ENCODE results near the gene KRT75. TPM values are rescaled to one million over a fixed set of nuclear protein-coding genes. Genes with fewer than 3 reads are reported as not detected.

Gene KRT75
- total RNA-seq, 1 experiment from 2014 or later = not detected

- ChIA-PET CTCF (interaction anchor here (0.6 to 2.4 kb wide), 19 partner anchors 10 to 590 kb away, joined by 3 to 19 read pairs (median 3); no protein-coding TSS in a partner anchor), POLR2A (no interaction called here)
- H3K27me3 Mint-ChIP-seq (ENCODE audit: low read depth) = peaks cover 4% of the 10 kb centered on the region; the same call in 1 of the 2 replicates
- no peak overlapping the region for H3K4me3 Mint-ChIP-seq
- ATAC-seq (peak; percentile 57), DNase-seq (ENCODE audit: low spot score) (peak; percentile 70)
- TF ChIP-seq FOXP1 (CRISPR knock-in tag; IDR thresholded peaks at IDR 0.05; ENCODE audit: borderline replicate concordance) = 0 out of 2 replicates have a peak, but pooled peaks have one; percentile 11
- TF ChIP-seq ZNF263 (CRISPR knock-in tag; IDR thresholded peaks at IDR 0.05; ENCODE audit: low read depth) = peak; percentile 58; the same call in 1 of the 2 replicates
- TF ChIP-seq CTCF (IDR thresholded peaks at IDR 0.05) = 0 out of 2 replicates have a peak, but pooled peaks have one; percentile 38
- TF ChIP-seq ZNF219 (CRISPR knock-in tag; IDR thresholded peaks at IDR 0.05; ENCODE audit: borderline replicate concordance) = no peak
- no peak for TF ChIP-seq NFYB (CRISPR knock-in tag; conservative IDR thresholded peaks at IDR 0.05; ENCODE audit: low read depth)
- TF ChIP-seq CBFB (CRISPR knock-in tag; IDR thresholded peaks at IDR 0.05; ENCODE audit: low read depth) = no peak
- peaks cover 4% of the 10 kb centered on the region; the same call in 1 of the 2 replicates for H3K4me1 Mint-ChIP-seq
- H3K9me3 Mint-ChIP-seq = no peaks in the 10 kb centered on the region
- no peak overlapping the region for H3K27ac Mint-ChIP-seq
- H3K36me3 Mint-ChIP-seq = no peaks in the 10 kb centered on the region
Measured at GRCh38 chr12:52390739-52391617, 43.2 kb downstream of the KRT75 start.

GRCh38 chr12:52389313-52390207, 44.6 kb downstream of the KRT75 start:
- no peaks in the 10 kb centered on the region for H3K9me3 Mint-ChIP-seq
- no peak overlapping the region for H3K27ac Mint-ChIP-seq
- H3K36me3 Mint-ChIP-seq = no peaks in the 10 kb centered on the region
- ATAC-seq (peak; percentile 54; the same call in 1 of the 2 replicates), DNase-seq (ENCODE audit: low spot score) (no peak)
- no peaks in the 10 kb centered on the region for H3K27me3 Mint-ChIP-seq (ENCODE audit: low read depth)
- CTCF ChIA-PET = interaction anchor here (1.2 to 2.3 kb wide), 3 partner anchors 17 to 490 kb away, joined by 3 to 13 read pairs (median 4); no protein-coding TSS in a partner anchor
- TF ChIP-seq TP53 (CRISPR knock-in tag; IDR thresholded peaks at IDR 0.05) = no peak
- TF ChIP-seq JAZF1 (CRISPR knock-in tag; IDR thresholded peaks at IDR 0.05) = no peak
- no peak for TF ChIP-seq ZBTB43 (CRISPR knock-in tag; IDR thresholded peaks at IDR 0.05)
- TF ChIP-seq GTF2I (CRISPR knock-in tag; conservative IDR thresholded peaks at IDR 0.05) = no peak
- H3K4me1 Mint-ChIP-seq = peaks cover 4% of the 10 kb centered on the region; the same call in 1 of the 2 replicates
- no peak overlapping the region for H3K4me3 Mint-ChIP-seq
- POLR2A ChIA-PET = no interaction called here

- no peaks in the 10 kb centered on the region for H3K27me3 Mint-ChIP-seq (ENCODE audit: low read depth)
- no peaks in the 10 kb centered on the region for H3K9me3 Mint-ChIP-seq
- POLR2A ChIA-PET = no interaction called here
- no peaks in the 10 kb centered on the region for H3K36me3 Mint-ChIP-seq
- no peak for DNase-seq (ENCODE audit: low spot score)
- CTCF ChIA-PET = interaction anchor here (0.7 to 1.4 kb wide), 5 partner anchors 15 to 492 kb away, joined by 3 to 6 read pairs (median 4); no protein-coding TSS in a partner anchor
- no peak overlapping the region for H3K4me3 Mint-ChIP-seq
- no peak overlapping the region for H3K27ac Mint-ChIP-seq
- ATAC-seq = no peak
- peaks cover 4% of the 10 kb centered on the region; the same call in 1 of the 2 replicates for H3K4me1 Mint-ChIP-seq
- TF ChIP-seq ATF1 (CRISPR knock-in tag; IDR thresholded peaks at IDR 0.05) = no peak
- TF ChIP-seq ZNF219 (CRISPR knock-in tag; IDR thresholded peaks at IDR 0.05; ENCODE audit: borderline replicate concordance) = no peak
- no peak for TF ChIP-seq MXD4 (CRISPR knock-in tag; IDR thresholded peaks at IDR 0.05; ENCODE audit: borderline replicate concordance)
- no peak for TF ChIP-seq NR3C1 (CRISPR knock-in tag; conservative IDR thresholded peaks at IDR 0.05; ENCODE audit: low read depth)
- TF ChIP-seq TCF7 (CRISPR knock-in tag; IDR thresholded peaks at IDR 0.05; ENCODE audit: low read depth) = no peak
- TF ChIP-seq PRDM15 (CRISPR knock-in tag; IDR thresholded peaks at IDR 0.05) = no peak
- TF ChIP-seq CREB1 (CRISPR knock-in tag; IDR thresholded peaks at IDR 0.05) = no peak
- no peak for TF ChIP-seq MLX (CRISPR knock-in tag; IDR thresholded peaks at IDR 0.05)
- TF ChIP-seq ZNF425 (CRISPR knock-in tag; conservative IDR thresholded peaks at IDR 0.05) = no peak
Measured at GRCh38 chr12:52387859-52388258, 46.3 kb downstream of the KRT75 start.
